Epithelial cell of esophagus (primary cell): Measurements from ENCODE around the gene TPI1.
"Not testable (repeated sequence)": the region's sequence is repeated elsewhere in the genome, so short reads cannot be mapped to it uniquely, and the experiment has no call there.

ENCODE experiments used
- DNase-seq: peaks from one replicate; pipeline ENCODE4 v3.0.0; 2010; ENCODE audit warnings: low read depth
- H3K4me3 ChIP-seq: 2 replicates; pipeline ENCODE4 v1.5.1; 2011; ENCODE audit warnings: mild to moderate bottlenecking, low read length, control low read depth
- TF ChIP-seq, protein P1 (sequence below): IDR thresholded peaks from 2 replicates; pipeline ENCODE4 v1.5.1; 2011; ENCODE audit warnings: low read depth, mild to moderate bottlenecking, low read length, control low read depth, inconsistent platforms; ENCODE audit not compliant: insufficient read depth; ENCODE audit errors: missing control alignments

TPI1 gene

DNA sequence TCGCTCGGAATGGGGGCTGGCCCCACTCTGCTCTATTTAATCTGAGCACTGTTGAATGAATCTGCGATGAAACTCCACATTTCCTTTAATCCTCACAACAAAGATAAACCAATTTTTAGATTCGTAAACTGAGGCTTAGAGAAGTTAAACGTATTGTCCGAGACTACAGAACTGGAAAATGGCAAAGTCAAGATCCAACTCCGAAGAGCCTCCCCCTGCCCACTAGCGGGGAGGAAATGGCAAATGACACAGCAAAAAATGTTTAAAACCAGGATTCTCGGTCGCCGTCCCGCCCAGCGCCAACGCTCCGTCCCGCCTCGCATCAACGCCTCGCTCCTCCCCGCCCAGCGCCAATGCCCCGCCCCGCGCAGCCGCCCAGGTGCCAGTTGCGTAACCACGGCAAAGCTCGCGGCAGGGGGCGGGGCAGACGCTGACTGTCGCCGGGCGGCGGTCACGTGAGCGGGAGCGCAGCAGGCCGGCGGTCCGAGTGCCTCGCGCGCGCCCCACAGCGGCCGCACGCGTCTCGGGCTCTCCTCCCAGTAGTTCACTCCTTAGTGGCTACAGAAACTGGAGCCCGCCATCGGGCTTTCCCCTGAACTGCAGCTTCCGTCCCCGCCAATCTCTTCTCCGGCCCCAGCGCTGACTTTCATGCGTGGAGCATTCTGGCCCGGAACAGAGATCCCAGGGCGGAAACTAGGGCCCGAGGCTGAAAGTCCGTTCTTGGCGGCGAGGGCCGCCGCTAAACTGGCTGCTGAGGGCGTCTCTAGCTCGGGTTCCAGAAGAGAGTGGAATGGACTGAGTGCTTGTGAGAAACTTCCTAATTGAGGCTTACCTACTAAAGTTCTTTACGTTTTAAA, 23.7 kb downstream of the TPI1 start:
- TF ChIP-seq, protein P1, sequence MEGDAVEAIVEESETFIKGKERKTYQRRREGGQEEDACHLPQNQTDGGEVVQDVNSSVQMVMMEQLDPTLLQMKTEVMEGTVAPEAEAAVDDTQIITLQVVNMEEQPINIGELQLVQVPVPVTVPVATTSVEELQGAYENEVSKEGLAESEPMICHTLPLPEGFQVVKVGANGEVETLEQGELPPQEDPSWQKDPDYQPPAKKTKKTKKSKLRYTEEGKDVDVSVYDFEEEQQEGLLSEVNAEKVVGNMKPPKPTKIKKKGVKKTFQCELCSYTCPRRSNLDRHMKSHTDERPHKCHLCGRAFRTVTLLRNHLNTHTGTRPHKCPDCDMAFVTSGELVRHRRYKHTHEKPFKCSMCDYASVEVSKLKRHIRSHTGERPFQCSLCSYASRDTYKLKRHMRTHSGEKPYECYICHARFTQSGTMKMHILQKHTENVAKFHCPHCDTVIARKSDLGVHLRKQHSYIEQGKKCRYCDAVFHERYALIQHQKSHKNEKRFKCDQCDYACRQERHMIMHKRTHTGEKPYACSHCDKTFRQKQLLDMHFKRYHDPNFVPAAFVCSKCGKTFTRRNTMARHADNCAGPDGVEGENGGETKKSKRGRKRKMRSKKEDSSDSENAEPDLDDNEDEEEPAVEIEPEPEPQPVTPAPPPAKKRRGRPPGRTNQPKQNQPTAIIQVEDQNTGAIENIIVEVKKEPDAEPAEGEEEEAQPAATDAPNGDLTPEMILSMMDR = peak; percentile 53
- H3K4me3 ChIP-seq = peak overlapping the region; percentile 58

DNA sequence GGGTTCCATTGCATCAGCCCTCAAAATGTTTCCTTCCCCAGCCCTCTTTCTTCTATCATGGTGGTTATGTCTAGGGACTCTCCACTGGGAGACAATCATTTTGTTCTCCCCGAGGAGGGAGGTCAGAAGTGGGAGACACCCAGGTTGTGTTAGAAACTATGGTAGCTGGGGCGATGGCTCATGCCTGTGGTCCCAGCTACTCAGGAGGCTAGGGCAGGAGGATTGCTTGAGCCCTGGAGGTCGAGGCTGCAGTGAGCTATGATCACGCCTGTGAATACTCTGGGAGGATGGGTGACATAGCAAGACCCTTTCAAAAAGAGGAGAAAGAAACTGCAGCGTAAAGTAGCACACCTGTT, 24.3 kb downstream of the TPI1 start:
- DNase-seq = no peak

More for the DNA sequence above, 23.7 kb downstream of the TPI1 start:
- peak; percentile 96 for DNase-seq

GRCh38 chr12:6892683-6893082, 25.4 kb downstream of the TPI1 start:
- H3K4me3 ChIP-seq, DNase-seq: not testable (repeated sequence)

More for the DNA sequence above, 24.3 kb downstream of the TPI1 start:
- H3K4me3 ChIP-seq = peak overlapping the region; percentile 58
- TF ChIP-seq, protein P1 = no peak

GRCh38 chr12:6894321-6894720, 27.0 kb downstream of the TPI1 start:
- DNase-seq = no peak
- TF ChIP-seq, protein P1 = no peak

GRCh38 chr12:6896846-6897435, 29.6 kb downstream of the TPI1 start:
- TF ChIP-seq, protein P1 = no peak
- DNase-seq = no peak
- no peak overlapping the region for H3K4me3 ChIP-seq

More at GRCh38 chr12:6894321-6894720, 27.0 kb downstream of the TPI1 start:
- no peak overlapping the region for H3K4me3 ChIP-seq

- TF ChIP-seq, protein P1 = no peak
- H3K4me3 ChIP-seq = no peak overlapping the region
- DNase-seq = peak; percentile 35
Observed at GRCh38 chr12:6899427-6899826, 32.1 kb downstream of the TPI1 start.

- no peak for DNase-seq
- no peak overlapping the region for H3K4me3 ChIP-seq
- TF ChIP-seq, protein P1 = no peak
Observed at GRCh38 chr12:6899837-6900519, 32.6 kb downstream of the TPI1 start.
